Epithelial cell of esophagus (primary cell): ENCODE results near the gene PRKAA2.

Experiments used
- DNase-seq: peaks from one replicate; pipeline ENCODE4 v3.0.0; 2010; ENCODE audit warnings: low read depth
- H3K4me3 ChIP-seq: 2 replicates; pipeline ENCODE4 v1.5.1; 2011; ENCODE audit warnings: mild to moderate bottlenecking, low read length, control low read depth
- TF ChIP-seq, protein P1 (sequence below): IDR thresholded peaks from 2 replicates; pipeline ENCODE4 v1.5.1; 2011; ENCODE audit warnings: low read depth, mild to moderate bottlenecking, low read length, control low read depth, inconsistent platforms; ENCODE audit not compliant: insufficient read depth; ENCODE audit errors: missing control alignments

Gene PRKAA2

GRCh38 chr1:56671085-56671484, 26.0 kb downstream of the PRKAA2 start:
- no peak overlapping the region for H3K4me3 ChIP-seq
- no peak for DNase-seq
- TF ChIP-seq, protein P1, sequence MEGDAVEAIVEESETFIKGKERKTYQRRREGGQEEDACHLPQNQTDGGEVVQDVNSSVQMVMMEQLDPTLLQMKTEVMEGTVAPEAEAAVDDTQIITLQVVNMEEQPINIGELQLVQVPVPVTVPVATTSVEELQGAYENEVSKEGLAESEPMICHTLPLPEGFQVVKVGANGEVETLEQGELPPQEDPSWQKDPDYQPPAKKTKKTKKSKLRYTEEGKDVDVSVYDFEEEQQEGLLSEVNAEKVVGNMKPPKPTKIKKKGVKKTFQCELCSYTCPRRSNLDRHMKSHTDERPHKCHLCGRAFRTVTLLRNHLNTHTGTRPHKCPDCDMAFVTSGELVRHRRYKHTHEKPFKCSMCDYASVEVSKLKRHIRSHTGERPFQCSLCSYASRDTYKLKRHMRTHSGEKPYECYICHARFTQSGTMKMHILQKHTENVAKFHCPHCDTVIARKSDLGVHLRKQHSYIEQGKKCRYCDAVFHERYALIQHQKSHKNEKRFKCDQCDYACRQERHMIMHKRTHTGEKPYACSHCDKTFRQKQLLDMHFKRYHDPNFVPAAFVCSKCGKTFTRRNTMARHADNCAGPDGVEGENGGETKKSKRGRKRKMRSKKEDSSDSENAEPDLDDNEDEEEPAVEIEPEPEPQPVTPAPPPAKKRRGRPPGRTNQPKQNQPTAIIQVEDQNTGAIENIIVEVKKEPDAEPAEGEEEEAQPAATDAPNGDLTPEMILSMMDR, result no peak

DNA sequence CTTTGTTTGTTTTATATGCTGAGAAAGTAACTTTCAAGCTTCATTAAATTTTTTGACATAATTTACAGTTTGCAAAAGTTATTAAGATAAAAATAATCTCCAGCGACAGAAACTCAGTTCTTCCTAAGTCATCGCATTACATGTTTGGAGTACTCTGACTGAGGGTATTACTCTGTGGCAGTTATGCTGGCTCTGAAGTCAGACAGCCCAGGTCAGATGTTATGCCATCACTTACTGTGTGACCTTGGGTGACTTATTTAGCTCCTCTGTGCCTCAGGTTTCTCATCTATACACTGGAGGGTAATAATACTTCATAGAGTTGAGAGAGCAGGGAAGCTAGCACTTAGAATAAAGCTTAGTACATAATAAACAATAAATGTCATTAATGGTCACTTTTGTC, 26.4 kb downstream of the PRKAA2 start:
- TF ChIP-seq, protein P1, result no peak
- DNase-seq, result no peak
- H3K4me3 ChIP-seq, result no peak overlapping the region

DNA sequence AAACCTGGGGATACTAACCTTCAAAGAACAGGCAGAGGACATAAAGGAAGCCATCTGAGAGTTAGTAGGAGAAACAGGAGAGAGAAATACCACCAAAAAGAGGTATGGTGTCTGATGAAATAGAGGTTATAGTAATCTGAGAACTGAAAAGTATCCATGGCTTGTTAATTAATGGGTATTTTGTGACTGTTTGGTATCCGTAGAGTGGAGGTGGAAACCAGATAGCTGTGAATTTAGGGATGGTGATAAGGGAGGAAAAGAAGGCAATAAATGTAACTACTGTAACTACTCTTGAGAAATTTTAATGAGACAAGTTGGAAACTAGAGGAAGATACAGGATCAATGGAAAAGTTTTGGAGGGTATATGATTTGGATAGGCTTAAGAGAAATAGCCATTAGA, 27.5 kb downstream of the PRKAA2 start:
- no peak overlapping the region for H3K4me3 ChIP-seq
- DNase-seq, result no peak
- TF ChIP-seq, protein P1, result no peak

DNA sequence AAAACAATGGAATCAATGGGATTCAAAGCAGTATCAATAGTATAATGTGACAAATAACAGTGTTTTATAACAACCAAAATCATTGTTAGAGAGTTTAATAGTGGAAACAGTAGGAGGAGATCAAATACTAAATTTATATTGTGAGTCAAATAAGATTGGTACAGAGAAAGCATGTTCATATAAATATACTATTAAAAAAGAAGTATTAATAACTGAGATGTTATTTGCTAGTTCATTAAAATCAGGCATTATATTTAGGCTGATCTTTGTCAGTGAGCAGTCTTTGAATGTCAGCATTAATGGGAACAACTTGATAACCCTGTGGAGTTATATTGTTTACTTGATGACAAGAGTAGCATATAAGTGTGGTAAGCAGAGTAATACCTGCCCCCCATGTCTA, 30.6 kb downstream of the PRKAA2 start:
- no peak overlapping the region for H3K4me3 ChIP-seq
- DNase-seq, result no peak
- TF ChIP-seq, protein P1, result no peak

GRCh38 chr1:56676571-56677035, 31.5 kb downstream of the PRKAA2 start:
- no peak overlapping the region for H3K4me3 ChIP-seq
- TF ChIP-seq, protein P1, result no peak
- peak; percentile 84 for DNase-seq

- TF ChIP-seq, protein P1, result no peak
- DNase-seq, result no peak
- H3K4me3 ChIP-seq, result no peak overlapping the region
Observed at GRCh38 chr1:56683569-56683968, 38.5 kb downstream of the PRKAA2 start.

DNA sequence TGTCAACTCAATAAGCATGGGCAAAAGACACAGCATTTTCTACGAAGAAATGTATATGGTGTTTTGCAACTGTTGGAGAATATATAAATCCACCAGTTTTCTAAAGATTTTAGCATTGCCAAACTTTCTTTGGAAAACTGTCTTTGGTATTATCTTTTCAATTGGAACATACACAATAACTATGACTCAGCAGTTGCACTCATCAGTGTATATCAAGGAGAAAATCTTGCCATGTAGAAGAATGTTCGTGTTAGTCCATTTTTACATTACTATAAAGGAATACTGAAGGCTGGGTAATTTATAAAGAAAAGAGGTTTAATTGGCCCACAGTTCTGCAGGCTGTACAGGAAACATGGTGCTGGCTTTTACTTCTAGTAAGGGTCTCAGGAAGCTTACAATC, 41.1 kb downstream of the PRKAA2 start:
- TF ChIP-seq, protein P1, result no peak
- no peak overlapping the region for H3K4me3 ChIP-seq
- peak; percentile 38 for DNase-seq
